ENCODE measurements around the gene SP100.

DNA sequence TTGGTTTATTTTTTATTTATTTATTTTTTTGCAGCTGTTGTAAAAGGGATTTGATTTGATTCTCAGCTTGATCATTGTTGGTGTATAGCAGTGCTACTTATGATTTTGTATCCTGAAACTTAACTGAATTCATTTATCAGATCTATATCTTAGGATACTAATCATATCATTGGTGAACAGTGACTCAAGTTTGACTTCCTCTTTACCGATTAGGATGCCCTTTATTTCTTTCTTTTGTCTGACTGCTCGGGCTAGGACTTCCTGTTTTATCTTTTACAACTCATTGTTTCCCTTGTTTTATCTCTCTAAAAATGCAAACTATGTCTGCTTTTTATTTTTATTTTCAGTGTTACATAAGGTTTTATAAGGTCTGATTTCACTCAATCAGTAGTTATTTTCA is 23.6 kb downstream of the SP100 start:
- TF ChIP-seq, protein P1, sequence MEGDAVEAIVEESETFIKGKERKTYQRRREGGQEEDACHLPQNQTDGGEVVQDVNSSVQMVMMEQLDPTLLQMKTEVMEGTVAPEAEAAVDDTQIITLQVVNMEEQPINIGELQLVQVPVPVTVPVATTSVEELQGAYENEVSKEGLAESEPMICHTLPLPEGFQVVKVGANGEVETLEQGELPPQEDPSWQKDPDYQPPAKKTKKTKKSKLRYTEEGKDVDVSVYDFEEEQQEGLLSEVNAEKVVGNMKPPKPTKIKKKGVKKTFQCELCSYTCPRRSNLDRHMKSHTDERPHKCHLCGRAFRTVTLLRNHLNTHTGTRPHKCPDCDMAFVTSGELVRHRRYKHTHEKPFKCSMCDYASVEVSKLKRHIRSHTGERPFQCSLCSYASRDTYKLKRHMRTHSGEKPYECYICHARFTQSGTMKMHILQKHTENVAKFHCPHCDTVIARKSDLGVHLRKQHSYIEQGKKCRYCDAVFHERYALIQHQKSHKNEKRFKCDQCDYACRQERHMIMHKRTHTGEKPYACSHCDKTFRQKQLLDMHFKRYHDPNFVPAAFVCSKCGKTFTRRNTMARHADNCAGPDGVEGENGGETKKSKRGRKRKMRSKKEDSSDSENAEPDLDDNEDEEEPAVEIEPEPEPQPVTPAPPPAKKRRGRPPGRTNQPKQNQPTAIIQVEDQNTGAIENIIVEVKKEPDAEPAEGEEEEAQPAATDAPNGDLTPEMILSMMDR (IDR thresholded peaks at IDR 0.05) = no peak
- TF ChIP-seq POLR2A (IDR thresholded peaks at IDR 0.05) = no peak
- no peak for TF ChIP-seq POLR2AphosphoS5 (IDR thresholded peaks at IDR 0.05)
- TF ChIP-seq EP300 (IDR thresholded peaks at IDR 0.05) = no peak

Measured in sigmoid colon (tissue), 4 donors.